Loucy (cell line): ENCODE results near the gene ATG4D.

ENCODE experiments used
- H2AFZ ChIP-seq: fragments of 200-600 bp; sonication (generic); 2 replicates; pipeline ENCODE4 v1.6.0; 2016; ENCODE audit warnings: antibody characterized with exemption, mild to moderate bottlenecking, low read length, moderate library complexity
- H3F3A ChIP-seq: fragments of 200-600 bp; 2 replicates; pipeline ENCODE4 v1.6.0; 2016; ENCODE audit warnings: antibody characterized with exemption, low read depth, mild to moderate bottlenecking
- H3K27me3 ChIP-seq: fragments of 200-600 bp; sonication (generic); 2 replicates; pipeline ENCODE4 v1.6.1; 2014; ENCODE audit warnings: low read length, mild to moderate bottlenecking; ENCODE audit not compliant: insufficient read depth, poor library complexity, severe bottlenecking
- H3K36me3 ChIP-seq: fragments of 200-600 bp; sonication (generic); 2 replicates; pipeline ENCODE4 v1.6.1; 2016; ENCODE audit warnings: low read length; ENCODE audit not compliant: insufficient read depth
- H3K4me1 ChIP-seq: fragments of 200-600 bp; sonication (generic); 2 replicates; pipeline ENCODE4 v1.5.1; 2014; ENCODE audit warnings: low read length, mild to moderate bottlenecking; ENCODE audit not compliant: insufficient read depth, poor library complexity, severe bottlenecking
- H3K4me2 ChIP-seq: fragments of 200-600 bp; sonication (generic); 2 replicates; pipeline ENCODE4 v1.6.0; 2014; ENCODE audit warnings: antibody characterized with exemption, low read length, low read depth, mild to moderate bottlenecking; ENCODE audit not compliant: poor library complexity, severe bottlenecking
- H3K4me3 ChIP-seq: fragments of 200-600 bp; sonication (generic); 2 replicates; pipeline ENCODE4 v1.5.1; 2014; ENCODE audit warnings: low read length, mild to moderate bottlenecking, mixed read lengths; ENCODE audit not compliant: poor library complexity, severe bottlenecking
- H3K79me2 ChIP-seq: fragments of 200-600 bp; sonication (generic); 2 replicates; pipeline ENCODE4 v1.6.1; 2014; ENCODE audit warnings: low read length; ENCODE audit not compliant: insufficient read depth
- H3K9ac ChIP-seq: fragments of 200-600 bp; sonication (generic); 2 replicates; pipeline ENCODE4 v1.6.0; 2014; ENCODE audit warnings: mild to moderate bottlenecking, low read depth, low read length, moderate library complexity; ENCODE audit not compliant: poor library complexity, severe bottlenecking
- H3K9me2 ChIP-seq: fragments of 200-600 bp; sonication (generic); replicated peaks from 2 replicates; pipeline ENCODE4 v1.6.1; 2016; ENCODE audit warnings: low read depth, low read length, mixed read lengths
- H3K9me3 ChIP-seq: fragments of 200-600 bp; sonication (generic); 2 replicates; pipeline ENCODE4 v1.6.1; 2014; ENCODE audit warnings: mild to moderate bottlenecking, antibody characterized with exemption, low read length, low read depth; ENCODE audit not compliant: insufficient read depth
- H4K20me1 ChIP-seq: fragments of 200-600 bp; sonication (generic); 2 replicates; pipeline ENCODE4 v1.6.0; 2014; ENCODE audit warnings: antibody characterized with exemption, low read length, mild to moderate bottlenecking; ENCODE audit not compliant: insufficient read depth, poor library complexity, severe bottlenecking
- CTCF ChIP-seq: fragments of 200-600 bp; sonication (generic); conservative IDR thresholded peaks from 2 replicates; pipeline ENCODE4 v1.5.1; 2014; ENCODE audit warnings: mild to moderate bottlenecking, antibody characterized with exemption, low read length
- EZH2phosphoT487 ChIP-seq: fragments of 200-600 bp; IDR thresholded peaks from 2 replicates; pipeline ENCODE4 v1.6.1; 2018; ENCODE audit warnings: antibody characterized with exemption, mild to moderate bottlenecking, moderate library complexity, borderline replicate concordance

Gene ATG4D

GRCh38 chr19:10580979-10581631, 37.4 kb downstream of the ATG4D start:
- TF ChIP-seq EZH2phosphoT487 (no peak), CTCF (peak; percentile 100)
- Histone ChIP-seq H3K9ac (no peak overlapping the region), H4K20me1 (no peaks in the 10 kb centered on the region), H3K4me3 (no peak overlapping the region), H2AFZ (peak overlapping the region; percentile 71; the same call in 1 of the 2 replicates), H3K4me1 (peaks cover 19% of the 10 kb centered on the region), H3K9me3 (no peaks in the 10 kb centered on the region), H3K36me3 (no peaks in the 10 kb centered on the region), H3F3A (no peaks in the 10 kb centered on the region), H3K9me2 (no peaks in the 10 kb centered on the region), H3K79me2 (no peaks in the 10 kb centered on the region), H3K4me2 (no peak overlapping the region), H3K27me3 (no peaks in the 10 kb centered on the region)

- no peaks in the 10 kb centered on the region for H4K20me1 ChIP-seq
- no peaks in the 10 kb centered on the region for H3F3A ChIP-seq
- TF ChIP-seq EZH2phosphoT487 (no peak), CTCF (no peak)
- H3K9me3 ChIP-seq = no peaks in the 10 kb centered on the region
- H3K79me2 ChIP-seq = no peaks in the 10 kb centered on the region
- H2AFZ ChIP-seq = no peak overlapping the region
- no peak overlapping the region for H3K4me2 ChIP-seq
- no peaks in the 10 kb centered on the region for H3K9me2 ChIP-seq
- H3K9ac ChIP-seq = no peak overlapping the region
- no peak overlapping the region for H3K4me3 ChIP-seq
- peaks cover 19% of the 10 kb centered on the region for H3K4me1 ChIP-seq
- no peaks in the 10 kb centered on the region for H3K27me3 ChIP-seq
- no peaks in the 10 kb centered on the region for H3K36me3 ChIP-seq
Observed at GRCh38 chr19:10582091-10582490, 38.4 kb downstream of the ATG4D start.

- H3K4me3 ChIP-seq = no peak overlapping the region
- H2AFZ ChIP-seq = no peak overlapping the region
Observed at GRCh38 chr19:10583036-10583776, 39.5 kb downstream of the ATG4D start.

More at GRCh38 chr19:10583036-10583776, 39.5 kb downstream of the ATG4D start:
- H3F3A ChIP-seq = no peaks in the 10 kb centered on the region
- no peaks in the 10 kb centered on the region for H3K9me2 ChIP-seq
- no peak for TF ChIP-seq CTCF
- no peak for TF ChIP-seq EZH2phosphoT487
- no peaks in the 10 kb centered on the region for H3K36me3 ChIP-seq
- no peaks in the 10 kb centered on the region for H3K79me2 ChIP-seq
- no peaks in the 10 kb centered on the region for H3K27me3 ChIP-seq
- no peaks in the 10 kb centered on the region for H3K9me3 ChIP-seq
- H3K9ac ChIP-seq = no peak overlapping the region
- peaks cover 19% of the 10 kb centered on the region for H3K4me1 ChIP-seq
- no peak overlapping the region for H3K4me2 ChIP-seq
- no peaks in the 10 kb centered on the region for H4K20me1 ChIP-seq
